A549 treated with CORT108297 at 1 μM for 4 hours (cell line): ENCODE results near the gene TMEM9. TPM values are rescaled to one million over a fixed set of nuclear protein-coding genes. Genes with fewer than 3 reads are reported as not detected.

Experiments used
- total RNA-seq: library from RNA; stranded (reverse); fragments of 200-300 nt; extraction: Qiagen RNA extraction; gene quantifications from 5 replicates; pipeline ENCODE4 v1.2.3, GENCODE V29; 2022

The TMEM9 gene
- 75.3 to 95.2 TPM (median 90.8 TPM) in 5 replicates for total RNA-seq

DNA sequence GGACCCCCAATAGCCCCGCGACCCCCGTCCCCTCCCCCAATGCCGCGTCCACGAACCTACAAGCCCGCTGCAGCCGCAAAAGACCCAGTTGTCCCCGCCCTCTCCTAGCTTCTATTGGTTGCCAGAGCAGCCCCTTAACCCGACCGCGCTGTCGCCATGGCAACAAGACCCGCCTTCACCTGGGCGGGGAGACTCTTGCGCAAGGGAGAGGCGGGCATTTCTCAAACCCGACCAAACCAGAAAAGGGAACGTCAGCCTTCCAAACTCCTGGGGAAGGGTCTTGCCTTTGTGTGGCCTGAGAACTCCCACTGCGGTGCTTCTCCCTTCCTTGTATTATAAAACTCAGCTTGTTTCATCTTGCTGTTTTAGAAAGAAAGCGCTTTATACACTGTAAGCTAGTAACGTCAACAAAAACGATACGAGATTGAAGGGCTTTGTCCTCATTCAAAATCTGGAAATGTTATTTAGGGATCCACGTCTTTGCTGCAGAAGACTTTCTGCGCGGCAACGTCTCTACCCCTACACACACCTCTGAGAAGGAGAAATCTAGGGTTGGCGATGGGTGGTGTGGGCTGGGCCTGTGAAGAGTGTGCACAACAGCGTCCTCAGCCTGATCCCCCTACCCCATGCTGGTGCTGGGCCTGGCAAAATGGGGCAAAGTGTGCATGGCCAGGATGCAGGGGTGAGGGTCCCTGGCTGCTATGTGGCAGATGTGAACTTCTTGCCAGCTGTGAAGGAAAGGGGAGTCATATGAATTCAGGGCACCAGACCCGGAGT, at the start of gene TMEM9:
Gene TMEM9, minus strand, starts transcription at position 86 of the 777 bp plus-strand sequence. CDS start 551 bp downstream, outside the sequence.

GRCh38 chr1:201190624-201191051, 36.4 kb upstream of the TMEM9 start, which contains the start of gene IGFN1:
Gene IGFN1 (plus strand): TSS chr1:201190824. CDS start chr1:201193294, 2,470 bp downstream.

GRCh38 chr1:201126832-201127754, 27.2 kb downstream of the TMEM9 start, which contains the start of gene ASCL5:
Gene ASCL5 (minus strand): TSS chr1:201127184. CDS start chr1:201115372, 11,812 bp downstream.

DNA sequence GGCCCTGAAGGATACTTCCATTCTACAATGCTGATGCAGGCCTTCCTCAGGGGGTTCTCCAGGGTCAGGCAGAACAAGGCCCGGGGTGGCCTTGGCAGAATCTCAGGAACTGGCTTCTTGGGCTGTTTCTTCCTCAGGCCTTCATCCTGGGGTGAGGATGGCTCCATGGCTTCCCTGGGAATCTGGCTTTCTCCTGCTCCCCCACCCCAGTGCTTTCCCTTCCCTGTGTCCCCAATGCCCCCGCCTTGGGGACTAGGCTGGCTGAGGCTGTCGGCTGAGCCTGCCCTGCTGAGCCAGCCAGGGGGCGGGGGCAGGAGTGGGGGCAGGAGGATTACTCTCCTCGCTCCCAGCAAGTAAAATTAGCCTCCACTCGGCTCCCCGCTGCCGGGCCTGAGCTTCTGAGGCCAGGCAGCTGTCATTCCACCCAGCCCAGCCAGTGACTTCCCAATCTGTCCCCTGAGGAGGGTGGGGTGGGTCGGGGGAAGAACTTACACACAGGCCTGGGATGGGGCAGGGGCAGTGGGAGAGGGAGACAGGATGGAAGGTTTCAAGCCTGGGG, 42.0 kb downstream of the TMEM9 start, which contains the start of gene CACNA1S:
Gene CACNA1S, minus strand, starts transcription at position 254 of the 559 bp plus-strand sequence. Its CDS starts 87 bp downstream, at position 167.

Other genes with a start within 250 kb of the TMEM9 start
- 1.5 to 3.3 TPM (median 2.5 TPM) in 5 replicates for gene KIF21B, start 130.8 kb downstream of the TMEM9 start, total RNA-seq
- gene CACNA1S, start 42.0 kb downstream of the TMEM9 start, total RNA-seq, result 0.01 TPM in 1 of 5 replicates, not detected in the others
- 0.08 to 0.21 TPM (median 0.15 TPM) in 4 of 5 replicates, not detected in the other for gene ASCL5, start 27.3 kb downstream of the TMEM9 start, total RNA-seq
- gene IGFN1, start 36.4 kb upstream of the TMEM9 start, total RNA-seq, result 0.65 to 1.4 TPM (median 0.99 TPM) in 5 replicates
- gene PKP1, start 129.0 kb upstream of the TMEM9 start, total RNA-seq, result 0.03 to 0.05 TPM (median 0.05 TPM) in 5 replicates
- 0.10 TPM in 1 of 5 replicates, not detected in the others for gene TNNT2, start 223.2 kb upstream of the TMEM9 start, total RNA-seq
- gene LAD1, start 244.8 kb upstream of the TMEM9 start, total RNA-seq, result 0.43 to 0.80 TPM (median 0.54 TPM) in 5 replicates